ENCODE measurements around the gene TBC1D1.
"Not testable (repeated sequence)": the region's sequence is repeated elsewhere in the genome, so short reads cannot be mapped to it uniquely, and the experiment has no call there.

TBC1D1 gene

DNA sequence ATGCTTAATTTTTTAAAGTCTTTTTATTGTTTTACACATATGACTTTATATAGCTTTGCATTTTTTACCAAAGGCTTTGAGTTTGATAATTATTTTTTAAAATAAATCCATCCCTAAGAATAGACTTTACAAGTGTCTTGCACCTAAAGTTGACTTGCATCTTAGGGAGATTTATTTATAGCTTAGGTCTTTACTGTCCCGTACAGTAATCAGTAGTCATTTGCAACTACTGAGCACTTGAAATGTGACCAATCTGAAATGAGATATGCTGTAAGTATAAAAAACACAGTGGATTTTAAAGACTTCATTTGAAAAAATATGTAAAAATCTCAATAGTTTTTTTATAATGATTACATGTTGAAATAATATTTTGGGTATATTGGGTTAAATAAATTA, 19.2 kb downstream of the TBC1D1 start:
- TF ChIP-seq, protein P1, sequence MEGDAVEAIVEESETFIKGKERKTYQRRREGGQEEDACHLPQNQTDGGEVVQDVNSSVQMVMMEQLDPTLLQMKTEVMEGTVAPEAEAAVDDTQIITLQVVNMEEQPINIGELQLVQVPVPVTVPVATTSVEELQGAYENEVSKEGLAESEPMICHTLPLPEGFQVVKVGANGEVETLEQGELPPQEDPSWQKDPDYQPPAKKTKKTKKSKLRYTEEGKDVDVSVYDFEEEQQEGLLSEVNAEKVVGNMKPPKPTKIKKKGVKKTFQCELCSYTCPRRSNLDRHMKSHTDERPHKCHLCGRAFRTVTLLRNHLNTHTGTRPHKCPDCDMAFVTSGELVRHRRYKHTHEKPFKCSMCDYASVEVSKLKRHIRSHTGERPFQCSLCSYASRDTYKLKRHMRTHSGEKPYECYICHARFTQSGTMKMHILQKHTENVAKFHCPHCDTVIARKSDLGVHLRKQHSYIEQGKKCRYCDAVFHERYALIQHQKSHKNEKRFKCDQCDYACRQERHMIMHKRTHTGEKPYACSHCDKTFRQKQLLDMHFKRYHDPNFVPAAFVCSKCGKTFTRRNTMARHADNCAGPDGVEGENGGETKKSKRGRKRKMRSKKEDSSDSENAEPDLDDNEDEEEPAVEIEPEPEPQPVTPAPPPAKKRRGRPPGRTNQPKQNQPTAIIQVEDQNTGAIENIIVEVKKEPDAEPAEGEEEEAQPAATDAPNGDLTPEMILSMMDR (IDR thresholded peaks at IDR 0.05; ENCODE audit: low read depth, low read length): no peak
- peaks cover 13% of the 10 kb centered on the region; the same call in 1 of the 2 replicates for H3K27me3 ChIP-seq
- no peaks in the 10 kb centered on the region for H3K36me3 ChIP-seq
- no peak for DNase-seq
- H3K4me1 ChIP-seq: no peaks in the 10 kb centered on the region
- no peaks in the 10 kb centered on the region for H3K9me3 ChIP-seq
- no peak overlapping the region for H3K4me3 ChIP-seq (ENCODE audit: low read depth, low read length)

DNA sequence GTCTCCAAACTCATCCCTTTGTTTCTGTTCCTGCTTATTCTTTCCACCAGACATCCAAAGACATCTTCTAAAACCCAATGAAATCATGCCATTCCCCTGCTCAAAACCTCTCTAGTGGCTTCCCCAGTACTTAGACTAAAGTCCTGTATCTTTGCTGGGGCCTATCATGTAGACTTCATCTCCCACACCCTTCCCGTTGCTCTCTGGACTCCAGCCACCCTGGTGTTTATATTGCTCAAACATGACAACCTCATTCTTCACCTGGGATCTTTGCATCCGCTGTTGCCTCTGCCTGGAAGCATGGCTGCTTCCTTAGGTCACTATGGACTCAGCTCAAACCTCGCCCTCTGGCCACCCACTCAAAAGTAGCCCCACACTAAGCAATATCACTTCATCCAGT, 23.7 kb downstream of the TBC1D1 start:
- H3K4me1 ChIP-seq: no peaks in the 10 kb centered on the region
- TF ChIP-seq, protein P1 (IDR thresholded peaks at IDR 0.05; ENCODE audit: low read depth, low read length): no peak
- no peak for DNase-seq
- no peaks in the 10 kb centered on the region for H3K9me3 ChIP-seq
- H3K4me3 ChIP-seq (ENCODE audit: low read depth, low read length): no peak overlapping the region
- peaks cover 3% of the 10 kb centered on the region for H3K27me3 ChIP-seq
- no peaks in the 10 kb centered on the region for H3K36me3 ChIP-seq

DNA sequence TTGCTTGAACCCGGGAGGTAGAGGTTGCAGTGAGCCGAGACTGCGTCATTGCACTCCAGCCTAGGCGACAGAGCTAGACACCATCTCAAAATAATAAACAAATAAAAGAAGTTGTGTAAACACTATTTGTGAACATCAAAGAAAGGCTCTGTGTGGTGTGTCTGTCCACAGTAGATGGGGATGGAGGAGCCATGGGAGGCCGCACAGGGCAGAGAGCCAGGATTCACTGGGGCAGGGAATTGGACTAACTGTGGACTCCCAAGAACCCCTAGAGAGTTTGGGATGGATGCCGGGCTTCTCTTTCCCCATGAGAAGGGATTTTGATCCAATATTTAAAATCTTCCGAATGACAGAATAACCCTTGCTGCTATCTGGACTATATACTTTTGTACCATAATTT, 26.5 kb downstream of the TBC1D1 start:
- H3K4me1 ChIP-seq: no peaks in the 10 kb centered on the region

DNA sequence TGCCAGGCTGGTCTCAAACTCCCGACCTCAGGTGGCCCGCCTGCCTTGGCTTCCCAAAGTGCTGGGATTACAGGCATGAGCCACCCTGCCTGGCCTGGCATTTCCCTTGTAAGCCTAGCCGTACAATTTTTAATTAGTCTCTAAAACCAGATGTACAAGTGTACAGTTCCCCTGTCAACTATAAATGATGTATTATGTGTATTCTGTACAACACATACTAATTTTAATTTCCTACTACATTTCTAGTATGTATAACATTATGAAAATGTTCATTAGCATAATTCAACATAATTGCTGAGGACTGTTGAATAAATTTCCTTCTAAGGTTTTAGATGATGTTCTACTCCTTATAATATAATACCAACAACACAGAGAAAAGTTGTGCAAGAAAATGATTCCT, 27.8 kb downstream of the TBC1D1 start:
- TF ChIP-seq, protein P1 (IDR thresholded peaks at IDR 0.05; ENCODE audit: low read depth, low read length): no peak
- Histone ChIP-seq H3K4me1 (no peaks in the 10 kb centered on the region), H3K27me3 (peaks cover 3% of the 10 kb centered on the region), H3K9me3 (no peaks in the 10 kb centered on the region), H3K4me3 (ENCODE audit: low read depth, low read length) (no peak overlapping the region), H3K36me3 (no peaks in the 10 kb centered on the region)
- no peak for DNase-seq

More for the DNA sequence above, 26.5 kb downstream of the TBC1D1 start:
- Histone ChIP-seq H3K4me3 (ENCODE audit: low read depth, low read length) (no peak overlapping the region), H3K27me3 (peaks cover 3% of the 10 kb centered on the region), H3K36me3 (no peaks in the 10 kb centered on the region), H3K9me3 (no peaks in the 10 kb centered on the region)
- TF ChIP-seq, protein P1 (IDR thresholded peaks at IDR 0.05; ENCODE audit: low read depth, low read length): no peak
- DNase-seq: no peak

GRCh38 chr4:37922328-37922727, 31.4 kb downstream of the TBC1D1 start:
- TF ChIP-seq, protein P1 (IDR thresholded peaks at IDR 0.05; ENCODE audit: low read depth, low read length): no peak

GRCh38 chr4:37923089-37923488, 32.2 kb downstream of the TBC1D1 start:
- not testable (repeated sequence) for H3K36me3 ChIP-seq; H3K27me3 ChIP-seq; H3K4me1 ChIP-seq; DNase-seq; H3K9me3 ChIP-seq; H3K4me3 ChIP-seq (ENCODE audit: low read depth, low read length)

More at GRCh38 chr4:37922328-37922727, 31.4 kb downstream of the TBC1D1 start:
- no peaks in the 10 kb centered on the region for H3K9me3 ChIP-seq
- no peaks in the 10 kb centered on the region for H3K36me3 ChIP-seq
- H3K27me3 ChIP-seq: no peaks in the 10 kb centered on the region
- no peak overlapping the region for H3K4me3 ChIP-seq (ENCODE audit: low read depth, low read length)
- H3K4me1 ChIP-seq: no peaks in the 10 kb centered on the region
- DNase-seq: no peak

GRCh38 chr4:37924946-37925345, 34.1 kb downstream of the TBC1D1 start:
- peaks cover 5% of the 10 kb centered on the region; the same call in 1 of the 2 replicates for H3K27me3 ChIP-seq
- no peaks in the 10 kb centered on the region for H3K4me1 ChIP-seq
- no peaks in the 10 kb centered on the region for H3K9me3 ChIP-seq
- DNase-seq: no peak
- no peaks in the 10 kb centered on the region for H3K36me3 ChIP-seq
- no peak overlapping the region for H3K4me3 ChIP-seq (ENCODE audit: low read depth, low read length)
- TF ChIP-seq, protein P1 (IDR thresholded peaks at IDR 0.05; ENCODE audit: low read depth, low read length): no peak
